Keratinocyte (primary cell): ENCODE measurements around the gene ZSCAN22. TPM values are rescaled to one million over a fixed set of nuclear protein-coding genes. Genes with fewer than 3 reads are reported as not detected.
A peak's percentile ranks its signal among the peaks of the same experiment; 100 is the strongest.

Experiments used
- DNase-seq: peaks from one replicate; pipeline ENCODE4 v3.0.0-alpha.2; 2011; ENCODE audit warnings: low read depth, missing footprints, low spot score
- FAIRE-seq: peaks from 2 replicates; lab custom pipeline; 2011; peaks lifted over from hg19 to GRCh38; lab: Jason Lieb, UNC
- H2AFZ ChIP-seq: 2 replicates; pipeline ENCODE4 v1.6.0; 2012; ENCODE audit warnings: low read length, control low read depth, inconsistent platforms; ENCODE audit not compliant: control insufficient read depth
- H3K27ac ChIP-seq: 2 replicates; pipeline ENCODE4 v1.5.1; 2011; ENCODE audit warnings: low read length; ENCODE audit not compliant: control insufficient read depth, insufficient read depth
- H3K27me3 ChIP-seq: 3 replicates; pipeline ENCODE4 v1.6.0; 2011; ENCODE audit warnings: low read length; ENCODE audit not compliant: control insufficient read depth, insufficient read depth; ENCODE audit errors: extremely low read depth
- H3K36me3 ChIP-seq, 2 experiments: 2 replicates in 1 of 2; 3 replicates in 1 of 2; pipeline ENCODE4 v1.5.1; 2011; ENCODE audit warnings: low read length in 2 of 2, mild to moderate bottlenecking in 1 of 2; ENCODE audit not compliant: control insufficient read depth in 2 of 2, insufficient read depth in 2 of 2; ENCODE audit errors: extremely low read depth in 1 of 2
- H3K4me1 ChIP-seq: 3 replicates; pipeline ENCODE4 v1.5.1; 2011; ENCODE audit warnings: low read length; ENCODE audit not compliant: control insufficient read depth, insufficient read depth; ENCODE audit errors: extremely low read depth
- H3K4me2 ChIP-seq: 3 replicates; pipeline ENCODE4 v1.6.0; 2011; ENCODE audit warnings: low read depth, low read length; ENCODE audit not compliant: control insufficient read depth, insufficient read depth; ENCODE audit errors: extremely low read depth
- H3K4me3 ChIP-seq, 3 experiments: fragments of 200-600 bp in 1 of 3; sonication (generic) in 1 of 3; 2 replicates in 2 of 3; 3 replicates in 1 of 3; pipeline ENCODE4 v1.5.1; 2011 to 2016; ENCODE audit warnings: low read length in 3 of 3, mild to moderate bottlenecking in 3 of 3, control low read depth in 2 of 3, inconsistent platforms in 1 of 3, low read depth in 1 of 3, mixed read lengths in 1 of 3, mixed run types in 1 of 3, moderate library complexity in 1 of 3; ENCODE audit not compliant: control insufficient read depth in 2 of 3, insufficient read depth in 2 of 3; ENCODE audit errors: extremely low read depth in 1 of 3
- H3K79me2 ChIP-seq: 2 replicates; pipeline ENCODE4 v1.6.0; 2012; ENCODE audit warnings: low read length; ENCODE audit not compliant: control insufficient read depth, insufficient read depth
- H3K9ac ChIP-seq: 3 replicates; pipeline ENCODE4 v1.6.0; 2011; ENCODE audit warnings: low read length; ENCODE audit not compliant: control insufficient read depth, insufficient read depth; ENCODE audit errors: extremely low read depth
- H3K9me1 ChIP-seq: 3 replicates; pipeline ENCODE4 v1.6.0; 2011; ENCODE audit warnings: low read length; ENCODE audit not compliant: control insufficient read depth, insufficient read depth; ENCODE audit errors: extremely low read depth
- H3K9me3 ChIP-seq: 2 replicates; pipeline ENCODE4 v1.5.1; 2012; ENCODE audit warnings: low read depth, low read length; ENCODE audit not compliant: control insufficient read depth
- H4K20me1 ChIP-seq: 3 replicates; pipeline ENCODE4 v1.6.0; 2011; ENCODE audit warnings: low read length; ENCODE audit not compliant: control insufficient read depth, insufficient read depth; ENCODE audit errors: extremely low read depth
- EZH2 ChIP-seq: IDR thresholded peaks from one replicate; pipeline ENCODE4 v1.6.1; 2012; ENCODE audit warnings: inconsistent platforms, mild to moderate bottlenecking, low read length, moderate library complexity
- dilution Hi-C: fragments of 300-500 bp; cut with MboI; formaldehyde crosslinking; loops from one replicate; pipeline ENCODE4 v1.7.0; 2020; ENCODE audit warnings: low sequenced_read_pairs; ENCODE audit not compliant: extremely low pct_ligation_motif_present
- polyA minus RNA-seq, 3 experiments: library from RNA; depleted of rRNA, polyadenylated mRNA; stranded (reverse); fragments of >200 nt; gene quantifications; 1 replicate in 1 of 3; 2 replicates in 1 of 3; 3 replicates in 1 of 3; pipeline ENCODE4 v1.2.3, GENCODE V29; 2011
- polyA plus RNA-seq, 5 experiments: library from polyadenylated mRNA; depleted of rRNA in 3 of 5; stranded (reverse) in 3 of 5; stranded (forward) in 1 of 5; unstranded in 1 of 5; fragments of >200 nt; gene quantifications; 1 replicate in 1 of 5; 2 replicates in 3 of 5; 3 replicates in 1 of 5; pipeline versions ENCODE4 v1.2.1 to v1.2.3, GENCODE V29; 2011 to 2012; ENCODE audit warnings: missing spikeins in 2 of 5, low read depth in 1 of 5, low replicate concordance in 1 of 5
- TF ChIP-seq, protein P1 (sequence below), 3 experiments: IDR thresholded peaks in 1 of 3; conservative IDR thresholded peaks in 1 of 3; optimal IDR thresholded peaks in 1 of 3; 2 replicates in 2 of 3; 3 replicates in 1 of 3; pipeline versions ENCODE3 to v1.5.1; 2011; ENCODE audit warnings: low read length in 3 of 3, mild to moderate bottlenecking in 3 of 3, moderate library complexity in 2 of 3, control low read depth in 1 of 3, inconsistent platforms in 1 of 3; ENCODE audit not compliant: insufficient read depth in 2 of 3; ENCODE audit errors: extremely low read depth in 1 of 3

ZSCAN22 gene
- polyA plus RNA-seq, result 2.5 to 3.4 TPM (median 2.8 TPM) in 3 replicates
- polyA plus RNA-seq (2011; ENCODE audit: low read depth), result 0.54 TPM
- polyA plus RNA-seq (2011; cell fraction: cytosol; rRNA removed), result 1.5 and 2.0 TPM in 2 replicates
- 4.6 and 4.9 TPM in 2 replicates for polyA plus RNA-seq (2011; cell fraction: nucleus; rRNA removed)
- polyA plus RNA-seq (2012; ENCODE audit: low replicate concordance), result 1.6 and 1.8 TPM in 2 replicates
- 4.1 to 7.2 TPM (median 6.2 TPM) in 3 replicates for polyA minus RNA-seq
- 2.7 TPM for polyA minus RNA-seq (2011; cell fraction: cytosol; rRNA and poly(A)+ RNA removed)
- polyA minus RNA-seq (2011; cell fraction: nucleus; rRNA and poly(A)+ RNA removed), result 3.1 and 5.0 TPM in 2 replicates

DNA sequence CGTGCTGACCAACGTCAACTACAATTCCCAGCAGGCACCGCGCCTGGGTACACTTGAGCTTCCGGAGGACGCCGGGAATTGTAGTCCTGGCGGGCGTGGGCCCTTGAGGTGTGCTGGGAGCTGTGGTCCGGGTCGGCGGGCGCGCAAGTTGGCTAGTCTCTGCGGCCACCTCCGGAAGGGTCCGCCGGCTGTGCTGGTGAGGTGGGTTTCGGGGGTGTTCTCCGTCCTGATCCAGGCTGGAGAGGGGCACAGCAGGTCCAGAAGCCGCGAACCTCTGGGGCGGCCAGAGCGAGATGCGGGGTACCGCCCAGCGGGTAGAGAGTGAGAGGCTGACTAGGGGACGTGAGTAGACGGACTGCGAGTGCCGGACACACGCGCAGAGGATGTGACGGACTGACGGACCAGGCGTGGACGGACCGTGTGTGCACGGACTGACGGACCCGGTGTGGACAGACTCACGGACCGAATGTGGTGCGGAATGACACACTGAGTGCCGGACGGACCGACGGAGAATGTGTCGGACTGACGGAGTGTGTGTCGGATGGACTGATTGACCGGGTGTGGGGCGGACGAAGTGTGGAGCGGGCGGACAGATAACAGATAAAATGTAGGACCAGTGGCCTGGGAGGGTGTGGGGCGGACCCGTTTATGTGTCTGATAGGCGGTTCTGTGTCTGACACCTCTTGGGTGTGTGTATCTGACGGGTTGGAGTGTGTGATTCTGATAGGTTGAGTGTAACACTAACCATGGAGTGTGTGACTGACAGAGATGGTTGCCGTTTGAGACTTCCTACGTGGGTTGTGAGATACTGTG is at the start of gene ZSCAN22:
ZSCAN22 (plus strand) TSS at position 81 of the 813 bp plus-strand sequence. CDS start 7,809 bp downstream, outside the sequence.
- Histone ChIP-seq H3K36me3 (peaks cover 5 to 7% of the 10 kb centered on the region in 2 experiments), H3K4me1 (peaks cover 28% of the 10 kb centered on the region), H3K9me3 (no peaks in the 10 kb centered on the region), H3K9ac (peak within 1 kb of the TSS; percentile 94), H3K4me3 (peak within 1 kb of the TSS; percentile 82 to 86 (median 83)), H4K20me1 (no peaks in the 10 kb centered on the region), H3K4me2 (peak within 1 kb of the TSS; percentile 93), H3K9me1 (peaks cover 2% of the 10 kb centered on the region), H3K27me3 (no peaks in the 10 kb centered on the region), H3K27ac (peak within 1 kb of the TSS; percentile 85), H2AFZ (peak within 1 kb of the TSS; percentile 100), H3K79me2 (peaks cover 43% of the 10 kb centered on the region)
- dilution Hi-C loops, result no loop called here
- TF ChIP-seq EZH2, result no peak
- TF ChIP-seq, protein P1, sequence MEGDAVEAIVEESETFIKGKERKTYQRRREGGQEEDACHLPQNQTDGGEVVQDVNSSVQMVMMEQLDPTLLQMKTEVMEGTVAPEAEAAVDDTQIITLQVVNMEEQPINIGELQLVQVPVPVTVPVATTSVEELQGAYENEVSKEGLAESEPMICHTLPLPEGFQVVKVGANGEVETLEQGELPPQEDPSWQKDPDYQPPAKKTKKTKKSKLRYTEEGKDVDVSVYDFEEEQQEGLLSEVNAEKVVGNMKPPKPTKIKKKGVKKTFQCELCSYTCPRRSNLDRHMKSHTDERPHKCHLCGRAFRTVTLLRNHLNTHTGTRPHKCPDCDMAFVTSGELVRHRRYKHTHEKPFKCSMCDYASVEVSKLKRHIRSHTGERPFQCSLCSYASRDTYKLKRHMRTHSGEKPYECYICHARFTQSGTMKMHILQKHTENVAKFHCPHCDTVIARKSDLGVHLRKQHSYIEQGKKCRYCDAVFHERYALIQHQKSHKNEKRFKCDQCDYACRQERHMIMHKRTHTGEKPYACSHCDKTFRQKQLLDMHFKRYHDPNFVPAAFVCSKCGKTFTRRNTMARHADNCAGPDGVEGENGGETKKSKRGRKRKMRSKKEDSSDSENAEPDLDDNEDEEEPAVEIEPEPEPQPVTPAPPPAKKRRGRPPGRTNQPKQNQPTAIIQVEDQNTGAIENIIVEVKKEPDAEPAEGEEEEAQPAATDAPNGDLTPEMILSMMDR (optimal IDR thresholded peaks at IDR 0.05 in 1 of 3, IDR thresholded peaks at IDR 0.05 in 1 of 3, conservative IDR thresholded peaks at IDR 0.05 in 1 of 3; ENCODE audit: extremely low read depth in 1 of 3, insufficient read depth in 2 of 3, low read length in 3 of 3), result peak in 1 of 3 experiments; percentile 29
- FAIRE-seq (no peak), DNase-seq (peak; percentile 80)

- Histone ChIP-seq H3K27ac (no peak overlapping the region), H3K4me2 (no peak overlapping the region), H3K36me3 (peaks cover 0 to 3% of the 10 kb centered on the region in 2 experiments), H3K4me3 (no peak overlapping the region), H3K79me2 (peaks cover 33% of the 10 kb centered on the region), H3K9me1 (no peaks in the 10 kb centered on the region), H2AFZ (no peak overlapping the region), H3K4me1 (peaks cover 9% of the 10 kb centered on the region), H3K9me3 (no peaks in the 10 kb centered on the region), H3K27me3 (no peaks in the 10 kb centered on the region), H3K9ac (no peak overlapping the region), H4K20me1 (no peaks in the 10 kb centered on the region)
- TF ChIP-seq EZH2, result no peak
- TF ChIP-seq, protein P1 (optimal IDR thresholded peaks at IDR 0.05 in 1 of 3, IDR thresholded peaks at IDR 0.05 in 1 of 3, conservative IDR thresholded peaks at IDR 0.05 in 1 of 3; ENCODE audit: extremely low read depth in 1 of 3, insufficient read depth in 2 of 3, low read length in 3 of 3), result no peak
- no peak for DNase-seq
- dilution Hi-C loops, result no loop called here
- FAIRE-seq, result no peak
These were observed 49.6 kb upstream of the ZSCAN22 start for GRCh38 chr19:58277197-58277596.
